Fibroblast of lung (primary cell): Measurements from ENCODE around the gene CAMTA1. TPM values are rescaled to one million over a fixed set of nuclear protein-coding genes. Genes with fewer than 3 reads are reported as not detected.

Experiments
- DNase-seq, 2 donors: peaks; one replicate each; pipeline versions ENCODE4 v3.0.0 to v3.0.0-alpha.2; 2010; ENCODE audit warnings: low read depth in 2 of 2
- H2AFZ ChIP-seq: 2 replicates; pipeline ENCODE4 v1.5.1; 2012; ENCODE audit warnings: low read length, control low read depth, inconsistent platforms
- H3K27ac ChIP-seq: 2 replicates; pipeline ENCODE4 v1.5.1; 2011; ENCODE audit warnings: low read length, control low read depth; ENCODE audit not compliant: insufficient read depth
- H3K27me3 ChIP-seq: 2 replicates; pipeline ENCODE4 v1.5.1; 2011; ENCODE audit warnings: mild to moderate bottlenecking, low read length; ENCODE audit not compliant: control insufficient read depth, insufficient read depth
- H3K36me3 ChIP-seq: 2 replicates; pipeline ENCODE4 v1.5.1; 2011; ENCODE audit warnings: low read length; ENCODE audit not compliant: control insufficient read depth, insufficient read depth
- H3K4me1 ChIP-seq: 2 replicates; pipeline ENCODE4 v1.5.1; 2011; ENCODE audit warnings: low read length; ENCODE audit not compliant: control insufficient read depth, insufficient read depth; ENCODE audit errors: extremely low read depth
- H3K4me2 ChIP-seq: 2 replicates; pipeline ENCODE4 v1.5.1; 2011; ENCODE audit warnings: low read length, control low read depth; ENCODE audit not compliant: insufficient read depth; ENCODE audit errors: extremely low read depth
- H3K4me3 ChIP-seq, 4 experiments: fragments of 200-600 bp in 1 of 4; sonication (generic) in 1 of 4; replicated peaks in 1 of 4; 2 replicates each; pipeline ENCODE4 v1.5.1; 2011 to 2016; ENCODE audit warnings: low read length in 4 of 4, low read depth in 3 of 4, mild to moderate bottlenecking in 3 of 4, control low read depth in 2 of 4, inconsistent platforms in 1 of 4, mixed read lengths in 1 of 4; ENCODE audit not compliant: insufficient read depth in 1 of 4; ENCODE audit errors: control extremely low read depth in 1 of 4
- H3K79me2 ChIP-seq: 2 replicates; pipeline ENCODE4 v1.5.1; 2012; ENCODE audit warnings: mild to moderate bottlenecking, low read length, inconsistent platforms; ENCODE audit not compliant: control insufficient read depth, insufficient read depth
- H3K9ac ChIP-seq: 2 replicates; pipeline ENCODE4 v1.5.1; 2011; ENCODE audit warnings: mild to moderate bottlenecking, low read length, control low read depth; ENCODE audit not compliant: insufficient read depth
- H3K9me3 ChIP-seq: 2 replicates; pipeline ENCODE4 v1.5.1; 2012; ENCODE audit warnings: low read depth, low read length; ENCODE audit not compliant: control insufficient read depth, insufficient read depth
- H4K20me1 ChIP-seq: 2 replicates; pipeline ENCODE4 v1.5.1; 2011; ENCODE audit warnings: low read length; ENCODE audit not compliant: control insufficient read depth, insufficient read depth; ENCODE audit errors: extremely low read depth
- CTCF ChIP-seq, 2 donors: IDR thresholded peaks in 1 of 2; conservative IDR thresholded peaks in 1 of 2; 1 replicate in 1 of 2; 2 replicates in 1 of 2; pipeline ENCODE4 v1.5.1; 2011 to 2012; ENCODE audit warnings: low read length in 2 of 2, control low read depth in 1 of 2, inconsistent platforms in 1 of 2, low read depth in 1 of 2, mild to moderate bottlenecking in 1 of 2
- EZH2 ChIP-seq: IDR thresholded peaks from 2 replicates; pipeline ENCODE4 v1.5.1; 2012; ENCODE audit warnings: low read length, control low read depth, mild to moderate bottlenecking; ENCODE audit errors: missing control alignments
- polyA plus RNA-seq, 2 donors: library from polyadenylated mRNA; depleted of rRNA in 1 of 2; stranded (reverse) in 1 of 2; unstranded in 1 of 2; fragments of >200 nt; gene quantifications; 2 replicates each; pipeline ENCODE4 v1.2.1, GENCODE V29; 2011 to 2012; ENCODE audit warnings: missing spikeins in 1 of 2
- total RNA-seq: library from RNA; depleted of rRNA; stranded (reverse); fragments of >200 nt; gene quantifications from 2 replicates; pipeline ENCODE4 v1.2.1, GENCODE V29; 2014

Gene CAMTA1
- total and polyA plus RNA-seq, 2 donors (not counting 1 experiment from before 2014, with no cell fraction given), result 47.6 to 86.0 TPM

GRCh38 chr1:7393136-7393535 lies 607.9 kb downstream of the CAMTA1 start:
- no peak overlapping the region for H2AFZ ChIP-seq
- no peak for TF ChIP-seq EZH2
- TF ChIP-seq CTCF (conservative IDR thresholded peaks at IDR 0.05 in 1 of 2, IDR thresholded peaks at IDR 0.05 in 1 of 2; ENCODE audit: low read depth in 1 of 2, low read length in 2 of 2), result no peak
- no peak overlapping the region for H3K9ac ChIP-seq
- no peak overlapping the region for H3K27ac ChIP-seq
- no peaks in the 10 kb centered on the region for H3K79me2 ChIP-seq
- H3K4me1 ChIP-seq, result peaks cover 9% of the 10 kb centered on the region
- peak; percentile 15 to 47 for DNase-seq
- no peak overlapping the region for H3K4me2 ChIP-seq
- no peaks in the 10 kb centered on the region for H3K36me3 ChIP-seq
- no peaks in the 10 kb centered on the region for H3K9me3 ChIP-seq
- no peak overlapping the region for H3K4me3 ChIP-seq
- H4K20me1 ChIP-seq, result no peaks in the 10 kb centered on the region
- no peaks in the 10 kb centered on the region for H3K27me3 ChIP-seq

GRCh38 chr1:7395251-7395650 lies 610.0 kb downstream of the CAMTA1 start:
- Histone ChIP-seq H3K27ac (no peak overlapping the region), H4K20me1 (no peaks in the 10 kb centered on the region), H3K9ac (no peak overlapping the region), H2AFZ (no peak overlapping the region), H3K79me2 (no peaks in the 10 kb centered on the region), H3K4me3 (no peak overlapping the region), H3K4me1 (no peaks in the 10 kb centered on the region), H3K27me3 (no peaks in the 10 kb centered on the region), H3K4me2 (no peak overlapping the region), H3K9me3 (no peaks in the 10 kb centered on the region), H3K36me3 (no peaks in the 10 kb centered on the region)
- DNase-seq, result no peak
- TF ChIP-seq EZH2 (no peak), CTCF (conservative IDR thresholded peaks at IDR 0.05 in 1 of 2, IDR thresholded peaks at IDR 0.05 in 1 of 2; ENCODE audit: low read depth in 1 of 2, low read length in 2 of 2) (no peak)

- DNase-seq, result peak in 1 of 2 donors; percentile 51
- Histone ChIP-seq H3K36me3 (no peaks in the 10 kb centered on the region), H3K4me3 (no peak overlapping the region), H3K4me1 (peaks cover 8% of the 10 kb centered on the region), H4K20me1 (no peaks in the 10 kb centered on the region), H2AFZ (no peak overlapping the region), H3K79me2 (no peaks in the 10 kb centered on the region), H3K9me3 (no peaks in the 10 kb centered on the region), H3K27ac (no peak overlapping the region), H3K9ac (no peak overlapping the region), H3K27me3 (no peaks in the 10 kb centered on the region), H3K4me2 (no peak overlapping the region)
- TF ChIP-seq CTCF (conservative IDR thresholded peaks at IDR 0.05 in 1 of 2, IDR thresholded peaks at IDR 0.05 in 1 of 2; ENCODE audit: low read depth in 1 of 2, low read length in 2 of 2) (no peak), EZH2 (no peak)
These were observed 613.7 kb downstream of the CAMTA1 start for GRCh38 chr1:7398982-7399381.
